Fibroblast of lung (primary cell): ENCODE results near the gene C16orf92. TPM values are rescaled to one million over a fixed set of nuclear protein-coding genes. Genes with fewer than 3 reads are reported as not detected.

Source experiments
- DNase-seq, 2 donors: peaks; one replicate each; pipeline versions ENCODE4 v3.0.0 to v3.0.0-alpha.2; 2010; ENCODE audit warnings: low read depth in 2 of 2
- H2AFZ ChIP-seq: 2 replicates; pipeline ENCODE4 v1.5.1; 2012; ENCODE audit warnings: low read length, control low read depth, inconsistent platforms
- H3K27ac ChIP-seq: 2 replicates; pipeline ENCODE4 v1.5.1; 2011; ENCODE audit warnings: low read length, control low read depth; ENCODE audit not compliant: insufficient read depth
- H3K27me3 ChIP-seq: 2 replicates; pipeline ENCODE4 v1.5.1; 2011; ENCODE audit warnings: mild to moderate bottlenecking, low read length; ENCODE audit not compliant: control insufficient read depth, insufficient read depth
- H3K36me3 ChIP-seq: 2 replicates; pipeline ENCODE4 v1.5.1; 2011; ENCODE audit warnings: low read length; ENCODE audit not compliant: control insufficient read depth, insufficient read depth
- H3K4me1 ChIP-seq: 2 replicates; pipeline ENCODE4 v1.5.1; 2011; ENCODE audit warnings: low read length; ENCODE audit not compliant: control insufficient read depth, insufficient read depth; ENCODE audit errors: extremely low read depth
- H3K4me2 ChIP-seq: 2 replicates; pipeline ENCODE4 v1.5.1; 2011; ENCODE audit warnings: low read length, control low read depth; ENCODE audit not compliant: insufficient read depth; ENCODE audit errors: extremely low read depth
- H3K4me3 ChIP-seq, 4 experiments: fragments of 200-600 bp in 1 of 4; sonication (generic) in 1 of 4; replicated peaks in 1 of 4; 2 replicates each; pipeline ENCODE4 v1.5.1; 2011 to 2016; ENCODE audit warnings: low read length in 4 of 4, low read depth in 3 of 4, mild to moderate bottlenecking in 3 of 4, control low read depth in 2 of 4, inconsistent platforms in 1 of 4, mixed read lengths in 1 of 4; ENCODE audit not compliant: insufficient read depth in 1 of 4; ENCODE audit errors: control extremely low read depth in 1 of 4
- H3K79me2 ChIP-seq: 2 replicates; pipeline ENCODE4 v1.5.1; 2012; ENCODE audit warnings: mild to moderate bottlenecking, low read length, inconsistent platforms; ENCODE audit not compliant: control insufficient read depth, insufficient read depth
- H3K9ac ChIP-seq: 2 replicates; pipeline ENCODE4 v1.5.1; 2011; ENCODE audit warnings: mild to moderate bottlenecking, low read length, control low read depth; ENCODE audit not compliant: insufficient read depth
- H3K9me3 ChIP-seq: 2 replicates; pipeline ENCODE4 v1.5.1; 2012; ENCODE audit warnings: low read depth, low read length; ENCODE audit not compliant: control insufficient read depth, insufficient read depth
- H4K20me1 ChIP-seq: 2 replicates; pipeline ENCODE4 v1.5.1; 2011; ENCODE audit warnings: low read length; ENCODE audit not compliant: control insufficient read depth, insufficient read depth; ENCODE audit errors: extremely low read depth
- EZH2 ChIP-seq: IDR thresholded peaks from 2 replicates; pipeline ENCODE4 v1.5.1; 2012; ENCODE audit warnings: low read length, control low read depth, mild to moderate bottlenecking; ENCODE audit errors: missing control alignments
- polyA minus RNA-seq: library from RNA; depleted of rRNA, polyadenylated mRNA; stranded (reverse); fragments of >200 nt; gene quantifications from 2 replicates; pipeline ENCODE4 v1.2.3, GENCODE V29; 2011; ENCODE audit warnings: low replicate concordance
- polyA plus RNA-seq, 2 donors: library from polyadenylated mRNA; depleted of rRNA in 1 of 2; stranded (reverse) in 1 of 2; unstranded in 1 of 2; fragments of >200 nt; gene quantifications; 2 replicates each; pipeline ENCODE4 v1.2.1, GENCODE V29; 2011 to 2012; ENCODE audit warnings: missing spikeins in 1 of 2
- total RNA-seq: library from RNA; depleted of rRNA; stranded (reverse); fragments of >200 nt; gene quantifications from 2 replicates; pipeline ENCODE4 v1.2.1, GENCODE V29; 2014
- TF ChIP-seq, protein P1 (sequence below), 2 donors: IDR thresholded peaks in 1 of 2; conservative IDR thresholded peaks in 1 of 2; 1 replicate in 1 of 2; 2 replicates in 1 of 2; pipeline ENCODE4 v1.5.1; 2011 to 2012; ENCODE audit warnings: low read length in 2 of 2, control low read depth in 1 of 2, inconsistent platforms in 1 of 2, low read depth in 1 of 2, mild to moderate bottlenecking in 1 of 2

The C16orf92 gene
- total RNA-seq (not detected in 2 replicates), polyA plus RNA-seq (not detected in 2 replicates), polyA minus RNA-seq (not detected in 2 replicates)
- polyA plus RNA-seq (2012) = not detected in 2 replicates

- H3K4me1 ChIP-seq = no peaks in the 10 kb centered on the region
- no peaks in the 10 kb centered on the region for H4K20me1 ChIP-seq
- H3K27ac ChIP-seq = no peak within 1 kb of the TSS
- H3K36me3 ChIP-seq = no peaks in the 10 kb centered on the region
- H2AFZ ChIP-seq = no peak within 1 kb of the TSS
- H3K9me3 ChIP-seq = no peaks in the 10 kb centered on the region
- H3K9ac ChIP-seq = no peak within 1 kb of the TSS
- H3K4me2 ChIP-seq = no peak within 1 kb of the TSS
- DNase-seq = no peak
- peaks cover 10% of the 10 kb centered on the region for H3K27me3 ChIP-seq
- no peaks in the 10 kb centered on the region for H3K79me2 ChIP-seq
- H3K4me3 ChIP-seq = no peak within 1 kb of the TSS
- no peak for TF ChIP-seq EZH2
- TF ChIP-seq, protein P1, sequence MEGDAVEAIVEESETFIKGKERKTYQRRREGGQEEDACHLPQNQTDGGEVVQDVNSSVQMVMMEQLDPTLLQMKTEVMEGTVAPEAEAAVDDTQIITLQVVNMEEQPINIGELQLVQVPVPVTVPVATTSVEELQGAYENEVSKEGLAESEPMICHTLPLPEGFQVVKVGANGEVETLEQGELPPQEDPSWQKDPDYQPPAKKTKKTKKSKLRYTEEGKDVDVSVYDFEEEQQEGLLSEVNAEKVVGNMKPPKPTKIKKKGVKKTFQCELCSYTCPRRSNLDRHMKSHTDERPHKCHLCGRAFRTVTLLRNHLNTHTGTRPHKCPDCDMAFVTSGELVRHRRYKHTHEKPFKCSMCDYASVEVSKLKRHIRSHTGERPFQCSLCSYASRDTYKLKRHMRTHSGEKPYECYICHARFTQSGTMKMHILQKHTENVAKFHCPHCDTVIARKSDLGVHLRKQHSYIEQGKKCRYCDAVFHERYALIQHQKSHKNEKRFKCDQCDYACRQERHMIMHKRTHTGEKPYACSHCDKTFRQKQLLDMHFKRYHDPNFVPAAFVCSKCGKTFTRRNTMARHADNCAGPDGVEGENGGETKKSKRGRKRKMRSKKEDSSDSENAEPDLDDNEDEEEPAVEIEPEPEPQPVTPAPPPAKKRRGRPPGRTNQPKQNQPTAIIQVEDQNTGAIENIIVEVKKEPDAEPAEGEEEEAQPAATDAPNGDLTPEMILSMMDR (conservative IDR thresholded peaks at IDR 0.05 in 1 of 2, IDR thresholded peaks at IDR 0.05 in 1 of 2; ENCODE audit: low read depth in 1 of 2, low read length in 2 of 2) = no peak
Measured at GRCh38 chr16:30022887-30023286, at the start of gene C16orf92. Gene C16orf92 (plus strand): TSS chr16:30023198. CDS start chr16:30023341, 143 bp downstream.

DNA sequence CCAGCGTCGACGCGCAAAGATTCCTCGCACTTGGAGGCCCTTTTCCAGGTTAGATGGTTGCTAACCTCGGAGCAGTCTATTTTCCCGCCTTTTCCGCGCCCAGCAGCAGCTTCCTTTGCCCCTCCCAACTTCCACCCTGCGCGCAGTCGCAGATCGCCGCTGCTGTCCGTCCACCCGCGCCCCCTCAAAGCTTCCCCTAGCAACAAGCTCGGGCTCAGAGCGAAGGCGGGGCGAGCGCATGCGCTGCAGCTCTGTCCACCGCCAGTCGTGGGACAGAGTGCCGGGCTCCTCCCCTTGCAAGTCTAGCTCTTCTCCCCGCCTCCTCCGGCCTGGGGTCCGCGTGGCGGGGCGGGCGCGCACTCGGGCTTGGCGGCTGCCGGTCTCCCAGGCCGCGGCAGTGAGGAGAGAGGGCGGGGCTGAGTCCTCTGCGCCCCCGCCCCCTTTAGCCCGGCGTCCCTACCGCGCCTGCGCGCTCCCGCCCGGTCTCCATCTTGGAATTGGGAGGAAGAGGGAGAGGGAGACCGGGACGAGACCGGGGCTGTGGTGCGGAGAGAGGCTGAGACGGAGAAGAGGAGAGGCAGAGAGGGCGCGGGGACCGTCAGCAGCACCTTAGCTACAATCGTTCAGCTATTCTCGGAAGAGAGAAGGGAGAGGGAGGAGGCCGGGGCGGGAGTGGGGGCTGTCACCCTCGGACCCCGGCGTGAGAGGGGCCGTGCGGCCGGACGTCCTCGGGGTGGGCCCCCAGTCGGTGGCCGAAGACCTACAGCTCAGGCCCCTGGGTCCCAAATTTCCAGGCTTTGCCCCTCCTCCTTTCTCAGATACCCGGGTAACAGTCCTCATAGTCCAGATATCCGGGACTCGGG lies 49.4 kb upstream of the C16orf92 start, which contains the start of gene TAOK2:
TAOK2 (plus strand) TSS at position 485 of the 863 bp plus-strand sequence. CDS start 3,905 bp downstream, outside the sequence.
- Histone ChIP-seq H3K27me3 (no peaks in the 10 kb centered on the region), H3K4me3 (peak within 1 kb of the TSS; percentile 89 to 98 (median 96)), H4K20me1 (peaks cover 3% of the 10 kb centered on the region), H3K79me2 (peaks cover 48% of the 10 kb centered on the region), H3K27ac (peak within 1 kb of the TSS; percentile 83), H3K9me3 (no peaks in the 10 kb centered on the region), H3K36me3 (peaks cover 8% of the 10 kb centered on the region), H2AFZ (peak within 1 kb of the TSS; percentile 84), H3K4me1 (peaks cover 9% of the 10 kb centered on the region), H3K9ac (peak within 1 kb of the TSS; percentile 78), H3K4me2 (peak within 1 kb of the TSS; percentile 95)
- TF ChIP-seq EZH2 = no peak
- TF ChIP-seq, protein P1 (conservative IDR thresholded peaks at IDR 0.05 in 1 of 2, IDR thresholded peaks at IDR 0.05 in 1 of 2; ENCODE audit: low read depth in 1 of 2, low read length in 2 of 2) = no peak
- peak; percentile 99 for DNase-seq
